ENCODE results near the gene GLRX3.
A peak's percentile ranks its signal among the peaks of the same experiment; 100 is the strongest.

The GLRX3 gene

GRCh38 chr10:130212746-130213145 is 76.6 kb downstream of the GLRX3 start:
- Histone ChIP-seq H3K4me3 (ENCODE audit: extremely low read depth, insufficient read depth, low read length, poor library complexity, severe bottlenecking) (no peak overlapping the region), H3K27ac (ENCODE audit: low read depth, low read length, severe bottlenecking) (no peak overlapping the region), H3K36me3 (ENCODE audit: control insufficient read depth, insufficient read depth, low read length) (no peaks in the 10 kb centered on the region), H3K4me1 (ENCODE audit: control insufficient read depth, insufficient read depth, low read length, poor library complexity, severe bottlenecking) (no peaks in the 10 kb centered on the region), H3K9me3 (ENCODE audit: control insufficient read depth, low read length) (no peaks in the 10 kb centered on the region)
- 92 to 95% methylated on average over 3 of the region's 4 CpGs for WGBS, 2 experiments (ENCODE audit: insufficient coverage in 2 of 2)

- Histone ChIP-seq H3K27ac (ENCODE audit: low read depth, low read length, severe bottlenecking) (no peak overlapping the region), H3K4me1 (ENCODE audit: control insufficient read depth, insufficient read depth, low read length, poor library complexity, severe bottlenecking) (no peaks in the 10 kb centered on the region), H3K9me3 (ENCODE audit: control insufficient read depth, low read length) (no peaks in the 10 kb centered on the region), H3K36me3 (ENCODE audit: control insufficient read depth, insufficient read depth, low read length) (no peaks in the 10 kb centered on the region), H3K4me3 (ENCODE audit: extremely low read depth, insufficient read depth, low read length, poor library complexity, severe bottlenecking) (no peak overlapping the region)
- WGBS, 2 experiments (ENCODE audit: insufficient coverage in 2 of 2): 91 to 96% methylated on average over 39 to 43 of the region's 51 CpGs
Measured at GRCh38 chr10:130213286-130214080, 77.3 kb downstream of the GLRX3 start.

- Histone ChIP-seq H3K9me3 (ENCODE audit: control insufficient read depth, low read length) (no peaks in the 10 kb centered on the region), H3K4me1 (ENCODE audit: control insufficient read depth, insufficient read depth, low read length, poor library complexity, severe bottlenecking) (no peaks in the 10 kb centered on the region), H3K4me3 (ENCODE audit: extremely low read depth, insufficient read depth, low read length, poor library complexity, severe bottlenecking) (no peak overlapping the region), H3K36me3 (ENCODE audit: control insufficient read depth, insufficient read depth, low read length) (no peaks in the 10 kb centered on the region), H3K27ac (ENCODE audit: low read depth, low read length, severe bottlenecking) (no peak overlapping the region)
- WGBS, 2 experiments (ENCODE audit: insufficient coverage in 2 of 2): 96 to 98% methylated on average over 4 to 5 of the region's 7 CpGs
Measured at GRCh38 chr10:130214431-130214830, 78.2 kb downstream of the GLRX3 start.

- Histone ChIP-seq H3K36me3 (ENCODE audit: control insufficient read depth, insufficient read depth, low read length) (no peaks in the 10 kb centered on the region), H3K27ac (ENCODE audit: low read depth, low read length, severe bottlenecking) (no peak overlapping the region), H3K4me1 (ENCODE audit: control insufficient read depth, insufficient read depth, low read length, poor library complexity, severe bottlenecking) (no peaks in the 10 kb centered on the region), H3K9me3 (ENCODE audit: control insufficient read depth, low read length) (no peaks in the 10 kb centered on the region), H3K4me3 (ENCODE audit: extremely low read depth, insufficient read depth, low read length, poor library complexity, severe bottlenecking) (no peak overlapping the region)
- WGBS, 2 experiments (ENCODE audit: insufficient coverage in 2 of 2): 78 to 86% methylated on average over 13 of the region's 13 CpGs
Measured at GRCh38 chr10:130215151-130215930, 79.2 kb downstream of the GLRX3 start.

GRCh38 chr10:130215931-130216231 is 79.7 kb downstream of the GLRX3 start:
- Histone ChIP-seq H3K27ac (ENCODE audit: low read depth, low read length, severe bottlenecking) (no peak overlapping the region), H3K9me3 (ENCODE audit: control insufficient read depth, low read length) (no peaks in the 10 kb centered on the region), H3K4me3 (ENCODE audit: extremely low read depth, insufficient read depth, low read length, poor library complexity, severe bottlenecking) (no peak overlapping the region), H3K4me1 (ENCODE audit: control insufficient read depth, insufficient read depth, low read length, poor library complexity, severe bottlenecking) (no peaks in the 10 kb centered on the region), H3K36me3 (ENCODE audit: control insufficient read depth, insufficient read depth, low read length) (no peaks in the 10 kb centered on the region)
- 93 to 99% methylated on average over 8 of the region's 8 CpGs for WGBS, 2 experiments (ENCODE audit: insufficient coverage in 2 of 2)

- H3K4me1 ChIP-seq (ENCODE audit: control insufficient read depth, insufficient read depth, low read length, poor library complexity, severe bottlenecking): no peaks in the 10 kb centered on the region
- WGBS, 2 experiments (ENCODE audit: insufficient coverage in 2 of 2): 93 to 96% methylated on average over 12 of the region's 12 CpGs
- no peak overlapping the region for H3K4me3 ChIP-seq (ENCODE audit: extremely low read depth, insufficient read depth, low read length, poor library complexity, severe bottlenecking)
- peak overlapping the region; percentile 2 for H3K27ac ChIP-seq (ENCODE audit: low read depth, low read length, severe bottlenecking)
- H3K9me3 ChIP-seq (ENCODE audit: control insufficient read depth, low read length): no peaks in the 10 kb centered on the region
- no peaks in the 10 kb centered on the region for H3K36me3 ChIP-seq (ENCODE audit: control insufficient read depth, insufficient read depth, low read length)
Measured at GRCh38 chr10:130218181-130218641, 82.0 kb downstream of the GLRX3 start.

- Histone ChIP-seq H3K9me3 (ENCODE audit: control insufficient read depth, low read length) (no peaks in the 10 kb centered on the region), H3K4me3 (ENCODE audit: extremely low read depth, insufficient read depth, low read length, poor library complexity, severe bottlenecking) (no peak overlapping the region), H3K4me1 (ENCODE audit: control insufficient read depth, insufficient read depth, low read length, poor library complexity, severe bottlenecking) (no peaks in the 10 kb centered on the region), H3K27ac (ENCODE audit: low read depth, low read length, severe bottlenecking) (no peak overlapping the region), H3K36me3 (ENCODE audit: control insufficient read depth, insufficient read depth, low read length) (no peaks in the 10 kb centered on the region)
- 82 to 91% methylated on average over 9 of the region's 9 CpGs for WGBS, 2 experiments (ENCODE audit: insufficient coverage in 2 of 2)
Measured at GRCh38 chr10:130218936-130219335, 82.7 kb downstream of the GLRX3 start.

GRCh38 chr10:130220251-130221185 is 84.3 kb downstream of the GLRX3 start:
- Histone ChIP-seq H3K36me3 (ENCODE audit: control insufficient read depth, insufficient read depth, low read length) (no peaks in the 10 kb centered on the region), H3K4me1 (ENCODE audit: control insufficient read depth, insufficient read depth, low read length, poor library complexity, severe bottlenecking) (no peaks in the 10 kb centered on the region), H3K27ac (ENCODE audit: low read depth, low read length, severe bottlenecking) (no peak overlapping the region), H3K9me3 (ENCODE audit: control insufficient read depth, low read length) (no peaks in the 10 kb centered on the region), H3K4me3 (ENCODE audit: extremely low read depth, insufficient read depth, low read length, poor library complexity, severe bottlenecking) (no peak overlapping the region)
- WGBS, 2 experiments (ENCODE audit: insufficient coverage in 2 of 2): 84 to 87% methylated on average over 15 to 16 of the region's 19 CpGs

- no peak overlapping the region for H3K27ac ChIP-seq (ENCODE audit: low read depth, low read length, severe bottlenecking)
- 76 to 92% methylated on average over 7 to 8 of the region's 15 CpGs for WGBS, 2 experiments (ENCODE audit: insufficient coverage in 2 of 2)
Measured at GRCh38 chr10:130221456-130222375, 85.5 kb downstream of the GLRX3 start.

GRCh38 chr10:130222381-130222780 is 86.2 kb downstream of the GLRX3 start:
- Histone ChIP-seq H3K9me3 (ENCODE audit: control insufficient read depth, low read length) (no peaks in the 10 kb centered on the region), H3K36me3 (ENCODE audit: control insufficient read depth, insufficient read depth, low read length) (no peaks in the 10 kb centered on the region), H3K4me3 (ENCODE audit: extremely low read depth, insufficient read depth, low read length, poor library complexity, severe bottlenecking) (no peak overlapping the region), H3K4me1 (ENCODE audit: control insufficient read depth, insufficient read depth, low read length, poor library complexity, severe bottlenecking) (no peaks in the 10 kb centered on the region), H3K27ac (ENCODE audit: low read depth, low read length, severe bottlenecking) (no peak overlapping the region)
- WGBS, 2 experiments (ENCODE audit: insufficient coverage in 2 of 2): 94 to 95% methylated on average over 3 to 8 of the region's 8 CpGs

More at GRCh38 chr10:130221456-130222375, 85.5 kb downstream of the GLRX3 start:
- Histone ChIP-seq H3K4me1 (ENCODE audit: control insufficient read depth, insufficient read depth, low read length, poor library complexity, severe bottlenecking) (no peaks in the 10 kb centered on the region), H3K9me3 (ENCODE audit: control insufficient read depth, low read length) (no peaks in the 10 kb centered on the region), H3K36me3 (ENCODE audit: control insufficient read depth, insufficient read depth, low read length) (no peaks in the 10 kb centered on the region), H3K4me3 (ENCODE audit: extremely low read depth, insufficient read depth, low read length, poor library complexity, severe bottlenecking) (no peak overlapping the region)

All from mesodermal cell (in vitro differentiated cells).